GM21367 (cell line): ENCODE results near the gene THOC7.

Experiments used
- ATAC-seq: cut with Tn5 transposase; IDR thresholded peaks from one replicate; pipeline ENCODE4 v1.9.1; 2021; ENCODE audit not compliant: unreplicated experiment

Gene THOC7

GRCh38 chr3:63863150-63864007, at the start of gene THOC7, which contains the start of gene ATXN7:
Gene THOC7, minus strand, starts transcription at chr3:63863805. Its CDS starts 15 bp downstream, at chr3:63863790.
Gene ATXN7, plus strand, starts transcription at chr3:63863867. Its CDS starts 48,732 bp downstream, at chr3:63912599.
- ATAC-seq, result peak; percentile 52

- ATAC-seq, result no peak
Observed at GRCh38 chr3:63912768-63913588, 49.4 kb upstream of the THOC7 start.

DNA sequence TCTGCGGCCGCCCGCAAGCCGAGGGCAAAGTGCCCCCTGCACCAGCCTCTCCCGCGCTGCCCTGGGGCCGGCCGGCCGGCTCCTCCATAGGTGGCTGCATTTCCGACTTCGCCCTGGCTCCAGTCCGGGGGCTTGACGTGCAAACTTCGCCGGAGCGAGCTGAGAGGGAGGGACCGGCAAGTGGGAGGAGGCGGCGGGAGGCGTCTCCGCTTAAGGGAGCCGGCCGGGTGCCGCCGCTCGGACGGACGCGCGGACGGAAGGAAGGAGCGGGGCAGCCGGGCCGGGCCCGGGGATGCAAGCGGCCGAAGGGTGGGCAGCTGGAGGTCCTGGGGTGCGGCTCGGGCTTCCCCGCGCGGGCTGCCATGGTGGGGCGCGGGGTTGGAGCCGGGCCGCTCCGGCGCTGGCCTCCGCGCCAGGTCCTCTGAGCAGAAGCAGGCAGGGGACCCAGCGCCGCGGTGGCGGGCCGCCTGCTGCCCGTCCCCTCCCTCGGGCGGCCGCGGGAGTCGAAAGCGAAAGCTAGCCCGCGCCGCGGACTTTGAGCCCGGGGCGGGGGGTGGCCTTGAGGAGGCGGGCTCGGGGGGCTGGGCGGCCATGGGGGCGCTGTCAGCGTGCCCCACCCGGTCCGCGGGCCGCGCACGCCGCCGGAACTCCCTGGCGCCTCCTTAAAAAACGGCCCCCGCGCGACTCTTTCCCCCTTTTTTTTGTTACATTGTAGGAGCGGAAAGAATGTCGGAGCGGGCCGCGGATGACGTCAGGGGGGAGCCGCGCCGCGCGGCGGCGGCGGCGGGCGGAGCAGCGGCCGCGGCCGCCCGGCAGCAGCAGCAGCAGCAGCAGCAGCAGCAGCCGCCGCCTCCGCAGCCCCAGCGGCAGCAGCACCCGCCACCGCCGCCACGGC, 48.5 kb upstream of the THOC7 start, which contains the start of gene SCAANT1:
Gene SCAANT1, minus strand, starts transcription at position 511 of the 895 bp plus-strand sequence.
- ATAC-seq, result peak; percentile 73

GRCh38 chr3:63911509-63911872, 47.9 kb upstream of the THOC7 start:
- no peak for ATAC-seq

- no peak for ATAC-seq
Observed at GRCh38 chr3:63910891-63911290, 47.3 kb upstream of the THOC7 start.

GRCh38 chr3:63910001-63910400, 46.4 kb upstream of the THOC7 start:
- no peak for ATAC-seq

GRCh38 chr3:63909431-63909830, 45.8 kb upstream of the THOC7 start:
- no peak for ATAC-seq

DNA sequence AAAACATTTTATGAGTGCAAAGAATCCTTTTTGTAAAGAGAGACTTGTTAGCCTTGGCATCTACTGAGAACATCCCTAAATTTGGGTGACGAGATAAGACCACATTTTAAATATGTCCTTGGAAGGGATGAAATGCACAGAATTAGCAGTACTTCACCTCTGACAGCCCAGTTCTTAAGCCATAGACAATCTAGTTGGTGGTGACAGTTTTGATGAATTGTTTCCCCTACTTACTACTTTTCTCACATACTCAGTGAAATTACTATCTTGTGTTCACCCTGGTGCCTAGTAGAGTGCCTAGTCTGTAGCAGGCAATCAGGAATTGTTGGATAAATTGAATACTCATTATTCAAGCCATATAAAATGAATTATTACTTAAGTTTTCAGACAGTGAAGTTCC, 45.2 kb upstream of the THOC7 start:
- ATAC-seq, result no peak

GRCh38 chr3:63908081-63908736, 44.6 kb upstream of the THOC7 start:
- ATAC-seq, result no peak

DNA sequence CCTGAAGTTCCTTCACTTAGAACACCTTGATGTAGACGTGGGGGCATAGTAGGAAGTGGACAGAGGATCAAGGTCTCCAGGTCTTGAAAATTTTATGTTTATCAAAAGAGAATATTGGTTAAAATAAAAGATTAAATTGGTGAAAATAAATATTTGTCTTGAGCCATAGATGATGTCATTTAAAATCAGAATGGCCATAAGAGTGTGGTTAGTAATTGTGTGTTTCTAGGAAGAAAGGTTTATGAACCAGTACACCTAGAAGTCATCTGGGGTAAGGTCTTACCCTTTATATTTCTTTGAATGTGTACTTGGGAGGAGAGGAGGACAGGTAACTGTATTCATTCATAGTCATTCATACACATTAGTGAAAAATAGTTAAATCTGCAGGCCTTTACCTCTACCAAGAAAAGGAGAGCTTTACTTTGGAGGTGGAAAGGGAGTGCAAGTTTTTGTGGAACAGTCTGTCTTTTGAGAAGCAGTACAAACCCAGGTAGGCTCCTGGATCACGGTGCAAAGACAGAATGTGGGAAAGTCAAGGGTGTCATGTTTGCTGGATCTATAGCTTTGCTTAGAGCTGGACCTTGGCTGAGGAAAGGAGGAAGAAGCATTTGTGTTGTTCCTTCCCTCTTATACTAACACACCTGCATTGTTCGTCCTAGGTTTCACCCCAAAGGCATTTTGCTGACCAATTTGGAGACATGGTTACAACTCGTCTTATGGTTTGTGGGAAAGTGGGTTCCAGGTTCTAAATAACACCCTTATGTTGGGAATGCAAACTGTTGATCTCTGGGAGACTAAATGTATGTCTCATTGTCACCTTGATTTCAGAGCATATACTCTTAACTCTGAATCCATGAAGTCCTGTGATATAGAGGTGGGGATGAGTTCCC, 42.4 kb upstream of the THOC7 start:
- no peak for ATAC-seq

DNA sequence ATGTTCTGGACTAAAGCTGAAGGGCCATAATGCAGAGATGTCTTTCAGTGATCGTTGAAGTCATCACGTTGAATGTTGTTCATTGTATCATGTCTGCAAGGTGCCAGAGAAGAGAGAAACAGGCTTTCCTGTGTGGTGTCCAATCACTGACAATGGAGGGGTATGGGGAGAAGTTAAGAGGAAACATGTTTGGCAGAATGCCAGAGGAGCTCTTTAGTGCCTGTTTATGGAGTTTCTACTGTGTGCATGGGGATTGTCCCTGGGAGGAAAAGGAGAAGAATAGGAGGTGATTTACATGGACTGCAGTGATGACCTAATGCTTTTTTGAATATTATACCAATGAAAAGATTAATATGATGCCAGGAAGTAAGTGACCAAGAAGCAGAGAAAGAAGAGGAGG, 36.9 kb upstream of the THOC7 start:
- no peak for ATAC-seq

DNA sequence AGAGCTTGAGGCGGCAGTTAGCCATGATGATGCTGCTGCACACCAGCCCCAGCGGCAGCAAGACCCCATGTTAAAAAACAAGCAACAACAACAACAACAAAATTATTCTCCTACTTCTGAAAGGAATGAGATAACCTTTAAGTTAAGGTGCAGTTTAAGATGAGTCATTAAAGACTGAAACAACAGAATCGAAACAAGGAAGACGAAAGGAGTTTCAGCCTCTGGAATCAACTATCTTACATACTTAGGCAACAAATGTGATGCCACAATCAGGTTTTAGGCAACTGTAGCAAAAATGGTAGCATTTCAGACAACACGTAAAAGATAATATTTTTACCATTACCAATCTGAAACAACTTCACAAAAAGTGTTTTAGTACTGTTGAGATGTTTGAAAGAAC, 36.4 kb upstream of the THOC7 start:
- ATAC-seq, result no peak

- peak; percentile 53 for ATAC-seq
Observed at GRCh38 chr3:63896332-63897030, 32.9 kb upstream of the THOC7 start.

DNA sequence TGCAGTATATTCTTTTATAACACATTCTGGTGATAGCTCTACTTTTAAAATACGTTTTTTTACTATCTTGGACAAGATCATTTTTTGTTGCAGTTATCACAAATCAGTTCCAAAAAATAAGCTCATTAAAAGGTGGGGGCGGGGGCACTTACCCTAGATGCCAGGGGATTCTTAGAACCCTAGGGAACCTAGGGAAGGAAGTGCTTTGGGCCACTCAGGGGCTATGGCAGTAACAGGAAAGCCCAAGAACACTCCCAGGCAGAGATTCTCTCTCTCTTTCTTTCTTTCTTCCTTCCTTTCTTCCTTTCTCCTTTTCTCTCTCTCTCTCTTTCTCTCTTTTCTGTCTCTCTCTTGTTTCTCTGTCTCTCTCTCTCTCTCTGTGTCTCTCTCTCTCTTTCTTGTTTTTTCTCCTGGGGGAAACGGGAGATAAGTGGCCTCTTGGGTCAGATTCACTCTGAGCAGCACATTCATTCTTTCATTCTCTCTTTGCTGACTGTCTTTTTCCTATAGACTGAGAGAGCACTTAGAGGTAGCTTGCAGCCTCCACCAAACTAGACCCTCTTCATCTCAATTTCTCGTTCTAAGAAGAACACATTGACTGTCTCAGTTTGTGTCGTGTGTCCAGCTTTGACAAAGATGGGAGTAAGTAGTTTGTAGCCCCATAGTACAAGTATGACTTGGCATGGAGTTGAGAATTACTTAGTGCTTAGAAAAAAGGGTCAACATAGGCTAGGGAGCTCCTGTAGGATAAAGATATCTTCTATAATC, 32.0 kb upstream of the THOC7 start:
- ATAC-seq, result no peak

- no peak for ATAC-seq
Observed at GRCh38 chr3:63892773-63893352, 29.3 kb upstream of the THOC7 start.

- no peak for ATAC-seq
Observed at GRCh38 chr3:63891518-63891917, 27.9 kb upstream of the THOC7 start.

GRCh38 chr3:63886858-63887257, 23.3 kb upstream of the THOC7 start:
- ATAC-seq, result no peak

DNA sequence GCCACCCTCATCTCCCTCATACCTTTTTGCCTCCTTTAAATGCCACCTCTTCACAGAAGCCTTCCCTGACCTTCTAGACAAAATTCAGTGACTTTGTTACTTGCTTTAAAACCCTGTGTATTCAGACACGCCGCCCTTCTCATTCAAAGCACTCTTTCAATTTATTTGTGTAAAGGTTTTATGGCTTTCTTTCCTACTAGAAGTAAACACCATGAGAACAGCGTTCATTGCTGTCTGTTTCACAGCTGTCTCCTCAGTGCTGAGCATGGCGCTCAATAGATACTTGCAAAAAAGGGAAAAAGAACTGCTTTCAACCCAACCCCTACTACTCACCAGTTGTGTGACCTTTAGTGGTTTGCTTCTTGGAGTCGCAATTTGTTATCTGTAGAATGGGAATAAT, 17.0 kb upstream of the THOC7 start:
- ATAC-seq, result no peak
